Measurements from ENCODE around the gene CORO2A. TPM values are rescaled to one million over a fixed set of nuclear protein-coding genes. Genes with fewer than 3 reads are reported as not detected.

The CORO2A gene
- total RNA-seq, 1 experiment from 2014 or later = 15.8 TPM

- H3K4me2 ChIP-seq (ENCODE audit: insufficient read depth, insufficient read length, low read length) = no peak overlapping the region
- H3K14ac ChIP-seq (ENCODE audit: insufficient read depth, low read length) = no peak overlapping the region
- no peak for TF ChIP-seq CTCF (conservative IDR thresholded peaks at IDR 0.05)
- no peaks in the 10 kb centered on the region for H3K27me3 ChIP-seq (ENCODE audit: insufficient read depth, low read length)
- H3K9ac ChIP-seq (ENCODE audit: extremely low read depth, insufficient read length, low read length) = no peak overlapping the region
- no peak overlapping the region for H3K4ac ChIP-seq (ENCODE audit: low read depth, low read length)
- no peak for DNase-seq
- no peaks in the 10 kb centered on the region for H3K9me3 ChIP-seq (ENCODE audit: control insufficient read depth, low read depth, low read length)
- H4K91ac ChIP-seq (ENCODE audit: insufficient read length, low read depth, low read length) = no peak overlapping the region
- no peaks in the 10 kb centered on the region for H3K79me2 ChIP-seq (ENCODE audit: insufficient read depth, low read length)
- H3K23ac ChIP-seq (ENCODE audit: insufficient read length, low read depth, low read length) = no peak overlapping the region
- no peak overlapping the region for H2AK5ac ChIP-seq (ENCODE audit: insufficient read length, low read length)
- no peak overlapping the region for H2BK15ac ChIP-seq (ENCODE audit: low read depth, low read length)
- no peak overlapping the region for H4K5ac ChIP-seq (ENCODE audit: insufficient read length, low read depth, low read length)
- H4K8ac ChIP-seq (replicated peaks; ENCODE audit: insufficient read length, low read depth, low read length) = no peak overlapping the region
- no peak overlapping the region for H2BK120ac ChIP-seq (ENCODE audit: low read depth, low read length, poor library complexity, severe bottlenecking)
- no peak overlapping the region for H3K27ac ChIP-seq (ENCODE audit: insufficient read length, low read depth, low read length)
- no peak overlapping the region for H2BK5ac ChIP-seq (ENCODE audit: insufficient read length, low read length)
- no peak overlapping the region for H3K18ac ChIP-seq (ENCODE audit: insufficient read length, low read depth, low read length)
- no peak overlapping the region for H2BK20ac ChIP-seq (ENCODE audit: low read depth, low read length, poor library complexity, severe bottlenecking)
- no peak overlapping the region for H2AFZ ChIP-seq (ENCODE audit: low read length)
- no peaks in the 10 kb centered on the region; a peak in 1 of 4 replicates for H3K4me1 Mint-ChIP-seq
- no peak overlapping the region for H3K4me3 Mint-ChIP-seq
- H2BK12ac ChIP-seq (ENCODE audit: insufficient read length, low read depth, low read length) = no peak overlapping the region
- no peaks in the 10 kb centered on the region for H3K4me1 ChIP-seq (ENCODE audit: insufficient read depth, low read length)
- no peaks in the 10 kb centered on the region for H3K9me3 Mint-ChIP-seq
- no peaks in the 10 kb centered on the region for H3K79me1 ChIP-seq (ENCODE audit: insufficient read depth, low read depth, low read length, poor library complexity, severe bottlenecking)
- no peaks in the 10 kb centered on the region for H3K27me3 Mint-ChIP-seq (ENCODE audit: low read depth)
- no peak overlapping the region for H3T11ph ChIP-seq (ENCODE audit: low read length)
- no peaks in the 10 kb centered on the region for H3K23me2 ChIP-seq (ENCODE audit: insufficient read length, low read depth, low read length, poor library complexity, severe bottlenecking)
- H4K20me1 ChIP-seq (ENCODE audit: control insufficient read depth, insufficient read depth, insufficient read length) = no peaks in the 10 kb centered on the region
- no peak overlapping the region for H3K27ac Mint-ChIP-seq
- peaks cover 6 to 19% (median 10%) of the 10 kb centered on the region in 3 experiments; a peak in 4 of 7 replicates for H3K36me3 Mint-ChIP-seq (ENCODE audit: insufficient read depth in 1 of 3, low read depth in 3 of 3)
- H3K56ac ChIP-seq (ENCODE audit: insufficient read length, low read depth, low read length) = no peak overlapping the region
- no CpG with 5 or more reads among the region's 10 CpGs for WGBS (ENCODE audit: extremely low coverage, insufficient read length, low lambda C conversion rate)
Measured at GRCh38 chr9:98157372-98157771, 35.1 kb downstream of the CORO2A start.
